ENCODE measurements around the gene PTPRG. TPM values are rescaled to one million over a fixed set of nuclear protein-coding genes. Genes with fewer than 3 reads are reported as not detected.

Gene PTPRG
- total RNA-seq, 1 experiment from 2014 or later, result 32.1 TPM

- ChIA-PET RAD21 (ENCODE audit: low non-redundant PET in 1 of 2, low total read pairs in 2 of 2, uncharacterized antibody in 2 of 2, unreplicated experiment in 2 of 2) (no interaction called here), POLR2A (no interaction called here), CTCF (no interaction called here)
- Histone ChIP-seq H3K27me3 (ENCODE audit: insufficient read depth, low read length) (peaks cover 26% of the 10 kb centered on the region), H3K9me3 (ENCODE audit: control insufficient read depth in 1 of 2, insufficient read depth in 1 of 2, low read depth in 1 of 2, low read length in 2 of 2) (no peaks in the 10 kb centered on the region), H3K79me2 (ENCODE audit: insufficient read depth, low read length) (no peaks in the 10 kb centered on the region), H2AFZ (ENCODE audit: low read depth, low read length, poor library complexity, severe bottlenecking) (no peak overlapping the region), H3K9me2 (ENCODE audit: insufficient read depth) (no peaks in the 10 kb centered on the region), H3K4me3 (replicated peaks in 1 of 2; ENCODE audit: low read depth in 1 of 2, low read length in 2 of 2) (no peak overlapping the region), H3K4me2 (ENCODE audit: low read length) (no peak overlapping the region), H3K9ac (ENCODE audit: low read length) (no peak overlapping the region), H3K36me3 (ENCODE audit: control insufficient read depth in 1 of 2, insufficient read depth in 2 of 2, low read length in 2 of 2) (no peaks in the 10 kb centered on the region), H3K27ac (ENCODE audit: low read depth, low read length) (no peak overlapping the region), H3K4me1 (ENCODE audit: control insufficient read depth in 1 of 2, insufficient read depth in 2 of 2, low read length in 2 of 2) (no peaks in the 10 kb centered on the region), H4K20me1 (ENCODE audit: insufficient read depth) (no peaks in the 10 kb centered on the region)
- BruUV-seq (replicated peaks), result no TSS peak
- intact Hi-C loops (cut with micrococcal nuclease), result no loop called here
- DNase-seq (ENCODE audit: low read depth, low spot score) (no peak), ATAC-seq (no peak)
- TF ChIP-seq JUND (IDR thresholded peaks at IDR 0.05) (no peak), ZBTB33 (IDR thresholded peaks at IDR 0.05; ENCODE audit: extremely low read depth, insufficient replicate concordance, low read length) (no peak), RAD21 (IDR thresholded peaks at IDR 0.05; ENCODE audit: low read depth) (no peak), ZNF274 (IDR thresholded peaks at IDR 0.05; ENCODE audit: low read depth, low read length) (no peak), POLR2A (IDR thresholded peaks at IDR 0.05; ENCODE audit: borderline replicate concordance, extremely low read depth, insufficient read depth, insufficient read length) (no peak), TCF7L2 (IDR thresholded peaks at IDR 0.05; ENCODE audit: borderline replicate concordance, extremely low read depth, insufficient read depth, insufficient read length) (no peak), SRF (IDR thresholded peaks at IDR 0.05; ENCODE audit: low read depth) (no peak), EZH2phosphoT487 (IDR thresholded peaks at IDR 0.05; ENCODE audit: borderline replicate concordance) (no peak), EGR1 (IDR thresholded peaks at IDR 0.05; ENCODE audit: low read depth) (no peak), CTCF (IDR thresholded peaks at IDR 0.05 in 2 of 3, conservative IDR thresholded peaks at IDR 0.05 in 1 of 3; ENCODE audit: borderline replicate concordance in 1 of 3, insufficient read depth in 1 of 3, low read depth in 2 of 3, low read length in 2 of 3) (no peak), MAX (IDR thresholded peaks at IDR 0.05) (no peak), ATF3 (IDR thresholded peaks at IDR 0.05) (no peak), SIN3A (IDR thresholded peaks at IDR 0.05; ENCODE audit: low read depth) (no peak)
Measured at GRCh38 chr3:62323241-62323640, 761.9 kb downstream of the PTPRG start.
